ENCODE measurements around the gene BEX3.

The BEX3 gene

DNA sequence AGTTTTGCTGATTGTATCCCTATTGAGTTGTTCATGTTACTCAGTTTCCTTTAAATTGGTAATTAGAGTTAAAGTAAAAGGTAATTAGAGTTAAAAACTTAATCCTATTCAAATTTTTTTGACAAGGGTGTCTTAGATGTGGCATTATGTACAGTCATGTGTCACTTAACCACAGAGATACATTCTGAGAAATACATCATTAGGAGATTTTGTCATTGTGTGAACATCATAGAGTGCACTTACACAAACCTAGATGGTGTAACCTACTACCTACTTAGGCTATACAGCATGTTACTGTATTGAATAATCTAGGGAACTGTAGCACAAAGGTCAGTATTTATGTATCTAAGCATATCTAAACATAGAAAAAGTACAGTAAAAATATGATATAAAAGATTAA, 39.2 kb downstream of the BEX3 start:
- no peak overlapping the region for H3K4me3 ChIP-seq (ENCODE audit: low read depth, low read length)
- no peak for DNase-seq (ENCODE audit: low read depth)
- TF ChIP-seq, protein P1, sequence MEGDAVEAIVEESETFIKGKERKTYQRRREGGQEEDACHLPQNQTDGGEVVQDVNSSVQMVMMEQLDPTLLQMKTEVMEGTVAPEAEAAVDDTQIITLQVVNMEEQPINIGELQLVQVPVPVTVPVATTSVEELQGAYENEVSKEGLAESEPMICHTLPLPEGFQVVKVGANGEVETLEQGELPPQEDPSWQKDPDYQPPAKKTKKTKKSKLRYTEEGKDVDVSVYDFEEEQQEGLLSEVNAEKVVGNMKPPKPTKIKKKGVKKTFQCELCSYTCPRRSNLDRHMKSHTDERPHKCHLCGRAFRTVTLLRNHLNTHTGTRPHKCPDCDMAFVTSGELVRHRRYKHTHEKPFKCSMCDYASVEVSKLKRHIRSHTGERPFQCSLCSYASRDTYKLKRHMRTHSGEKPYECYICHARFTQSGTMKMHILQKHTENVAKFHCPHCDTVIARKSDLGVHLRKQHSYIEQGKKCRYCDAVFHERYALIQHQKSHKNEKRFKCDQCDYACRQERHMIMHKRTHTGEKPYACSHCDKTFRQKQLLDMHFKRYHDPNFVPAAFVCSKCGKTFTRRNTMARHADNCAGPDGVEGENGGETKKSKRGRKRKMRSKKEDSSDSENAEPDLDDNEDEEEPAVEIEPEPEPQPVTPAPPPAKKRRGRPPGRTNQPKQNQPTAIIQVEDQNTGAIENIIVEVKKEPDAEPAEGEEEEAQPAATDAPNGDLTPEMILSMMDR (IDR thresholded peaks at IDR 0.05; ENCODE audit: control insufficient read depth, extremely low read depth, insufficient read depth) = no peak

DNA sequence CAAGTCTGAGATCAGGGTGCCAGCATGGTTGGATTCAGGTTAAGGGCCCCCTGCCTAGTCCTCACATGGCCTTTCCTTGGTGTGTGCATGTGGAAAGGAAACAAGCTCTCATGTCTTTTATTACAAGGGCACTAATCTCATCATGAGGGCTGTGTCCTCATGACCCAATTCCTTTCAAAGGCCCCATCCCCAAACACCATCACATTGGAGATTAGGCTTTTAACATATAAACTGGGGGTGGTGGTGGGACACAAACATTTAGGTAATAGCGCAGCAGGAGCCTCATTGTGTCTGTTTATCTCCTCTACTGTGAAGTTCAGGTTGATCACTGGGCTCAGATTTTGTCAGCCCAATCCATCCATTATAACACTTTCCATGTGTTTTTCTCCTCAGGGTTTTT, 41.0 kb downstream of the BEX3 start:
- DNase-seq (ENCODE audit: low read depth) = no peak

DNA sequence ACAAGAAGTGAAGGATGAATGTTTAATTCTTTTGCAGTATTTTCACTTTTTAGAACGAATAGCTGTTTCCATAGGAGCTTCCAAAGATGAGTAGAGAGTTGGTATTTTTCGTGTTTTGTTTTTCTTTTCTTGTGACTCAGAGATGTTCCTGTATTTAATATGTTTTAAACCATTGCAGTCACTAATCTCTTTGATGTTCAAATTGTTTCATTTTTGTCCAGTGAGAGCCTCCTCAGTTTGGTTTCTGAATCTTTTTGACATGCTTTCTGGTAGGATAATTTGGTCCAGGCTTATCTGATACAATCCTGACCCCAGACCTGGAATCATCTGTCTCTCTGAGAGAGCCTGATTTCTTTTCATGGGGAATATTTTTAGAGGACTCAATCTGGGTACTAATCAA, 41.6 kb downstream of the BEX3 start:
- H3K4me3 ChIP-seq (ENCODE audit: low read depth, low read length) = no peak overlapping the region
- DNase-seq (ENCODE audit: low read depth) = no peak
- TF ChIP-seq, protein P1 (IDR thresholded peaks at IDR 0.05; ENCODE audit: control insufficient read depth, extremely low read depth, insufficient read depth) = no peak

More for the DNA sequence above, 41.0 kb downstream of the BEX3 start:
- TF ChIP-seq, protein P1 (IDR thresholded peaks at IDR 0.05; ENCODE audit: control insufficient read depth, extremely low read depth, insufficient read depth) = no peak
- H3K4me3 ChIP-seq (ENCODE audit: low read depth, low read length) = no peak overlapping the region

DNA sequence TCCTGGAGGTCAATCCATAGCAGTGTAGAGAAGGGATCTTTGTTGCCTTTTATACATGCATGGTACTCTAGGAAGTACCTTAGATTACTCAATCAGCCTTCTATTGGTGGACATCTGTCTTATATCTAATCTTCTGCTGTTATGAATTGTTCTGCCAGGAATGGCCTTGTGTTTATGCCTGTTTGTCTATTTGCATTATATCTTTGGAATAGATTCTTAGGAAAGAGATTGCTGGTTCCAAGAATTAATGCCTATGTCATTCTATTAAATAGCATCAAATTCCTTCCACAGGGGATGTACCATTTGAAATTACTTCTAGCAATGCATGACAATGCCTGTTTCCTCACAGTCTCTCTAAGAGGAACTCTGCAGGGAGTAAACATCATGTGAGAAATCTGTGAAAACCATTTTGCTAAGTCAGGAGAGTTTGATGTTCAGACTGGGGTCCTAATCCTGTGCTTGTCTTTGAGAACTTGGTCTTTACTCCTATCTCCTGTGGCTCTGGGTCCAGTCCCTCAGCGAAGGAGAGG, 42.5 kb downstream of the BEX3 start:
- no peak for DNase-seq (ENCODE audit: low read depth)
- no peak overlapping the region for H3K4me3 ChIP-seq (ENCODE audit: low read depth, low read length)
- TF ChIP-seq, protein P1 (IDR thresholded peaks at IDR 0.05; ENCODE audit: control insufficient read depth, extremely low read depth, insufficient read depth) = no peak

DNA sequence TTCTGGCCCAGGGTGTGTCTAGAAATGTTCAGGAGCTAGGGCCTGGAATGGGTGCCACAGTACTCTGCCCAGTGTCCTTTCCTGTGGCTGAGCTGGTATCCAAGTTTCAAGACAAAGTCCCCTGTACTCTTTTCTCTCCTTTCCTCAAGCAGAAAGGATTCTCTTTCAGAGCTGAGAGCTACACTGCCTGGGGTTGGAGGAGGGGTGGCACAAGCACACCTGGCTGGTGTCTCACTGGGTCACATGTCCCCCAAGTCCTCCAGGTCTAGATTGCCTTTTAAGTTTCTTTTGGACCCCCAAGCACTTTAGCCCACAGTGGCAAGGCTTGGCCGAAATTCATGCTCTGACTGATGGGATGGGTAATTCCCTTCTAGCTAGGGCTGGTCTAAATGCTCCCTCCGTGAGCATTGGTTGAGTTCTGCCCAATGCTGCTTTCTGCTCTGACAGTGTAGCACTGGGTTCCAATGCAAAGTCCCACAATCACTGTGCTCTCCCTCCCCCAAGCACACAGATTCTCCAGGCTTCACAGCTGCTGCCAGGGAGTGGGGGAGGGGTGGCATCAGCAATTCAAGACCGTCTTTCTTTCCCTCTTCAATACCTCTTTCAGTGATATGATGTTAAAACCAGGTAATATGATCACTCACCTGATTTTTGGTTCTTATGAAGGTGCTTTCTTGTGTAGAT, 47.8 kb downstream of the BEX3 start:
- H3K4me3 ChIP-seq (ENCODE audit: low read depth, low read length) = no peak overlapping the region
- TF ChIP-seq, protein P1 (IDR thresholded peaks at IDR 0.05; ENCODE audit: control insufficient read depth, extremely low read depth, insufficient read depth) = no peak
- DNase-seq (ENCODE audit: low read depth) = no peak

Data from LNCaP clone FGC (cell line).